GM19397 (cell line): ENCODE results near the gene IVNS1ABP.
"Not testable (repeated sequence)": the region's sequence is repeated elsewhere in the genome, so short reads cannot be mapped to it uniquely, and the experiment has no call there.

Experiments used
- ATAC-seq: cut with Tn5 transposase; IDR thresholded peaks from one replicate; pipeline ENCODE4 v1.9.1; 2021; ENCODE audit warnings: mild to moderate bottlenecking, moderate library complexity; ENCODE audit not compliant: unreplicated experiment

IVNS1ABP gene

DNA sequence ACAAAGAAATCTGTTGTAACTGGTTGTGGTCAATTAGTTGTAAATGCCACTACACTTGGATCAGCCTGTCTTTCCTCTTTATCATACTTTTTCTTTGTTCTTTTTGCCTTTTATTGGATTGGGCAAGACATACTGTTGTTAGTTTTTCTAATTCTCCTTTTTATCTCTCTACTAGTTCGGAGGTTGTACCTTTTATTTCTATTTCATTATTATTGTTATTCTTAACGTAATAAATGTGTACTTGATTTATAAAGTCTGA, 59.2 kb downstream of the IVNS1ABP start:
- ATAC-seq, result no peak

DNA sequence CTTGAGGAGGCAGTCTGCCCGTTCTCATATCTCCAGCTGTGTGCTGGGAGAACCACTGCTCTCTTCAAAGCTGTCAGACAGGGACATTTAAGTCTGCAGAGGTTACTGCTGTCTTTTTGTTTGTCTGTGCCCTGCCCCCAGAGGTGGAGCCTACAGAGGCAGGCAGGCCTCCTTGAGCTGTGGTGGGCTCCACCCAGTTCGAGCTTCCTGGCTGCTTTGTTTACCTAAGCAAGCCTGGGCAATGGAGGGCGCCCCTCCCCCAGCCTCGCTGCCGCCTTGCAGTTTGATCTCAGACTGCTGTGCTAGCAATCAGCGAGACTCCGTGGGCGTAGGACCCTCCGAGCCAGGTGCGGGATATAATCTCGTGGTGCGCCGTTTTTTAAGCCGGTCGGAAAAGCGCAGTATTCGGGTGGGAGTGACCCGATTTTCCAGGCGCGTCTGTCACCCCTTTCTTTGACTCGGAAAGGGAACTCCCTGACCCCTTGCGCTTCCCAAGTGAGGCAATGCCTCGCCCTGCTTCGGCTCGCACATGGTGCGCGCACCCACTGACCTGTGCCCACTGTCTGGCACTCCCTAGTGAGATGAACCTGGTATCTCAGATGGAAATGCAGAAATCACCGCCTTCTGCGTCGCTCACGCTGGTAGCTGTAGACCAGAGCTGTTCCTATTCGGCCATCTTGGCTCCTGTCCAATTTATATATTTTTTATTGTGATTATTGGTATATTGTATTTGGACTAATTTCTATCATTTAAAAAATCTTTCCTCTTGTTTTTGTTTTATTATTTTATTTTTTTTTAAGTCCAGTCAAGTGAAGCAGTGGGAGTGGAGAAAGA, 59.7 kb downstream of the IVNS1ABP start:
- ATAC-seq, result not testable (repeated sequence)

DNA sequence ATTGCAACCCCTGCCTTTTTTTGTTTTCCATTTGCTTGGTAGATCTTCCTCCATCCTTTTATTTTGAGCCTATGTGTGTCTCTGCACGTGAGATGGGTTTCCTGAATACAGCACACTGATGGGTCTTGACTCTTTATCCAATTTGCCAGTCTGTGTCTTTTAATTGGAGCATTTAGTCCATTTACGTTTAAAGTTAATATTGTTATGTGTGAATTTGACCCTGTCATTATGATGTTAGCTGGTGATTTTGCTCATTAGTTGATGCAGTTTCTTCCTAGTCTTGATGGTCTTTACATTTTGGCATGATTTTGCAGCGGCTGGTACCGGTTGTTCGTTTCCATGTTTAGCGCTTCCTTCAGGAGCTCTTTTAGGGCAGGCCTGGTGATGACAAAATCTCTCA, 61.4 kb downstream of the IVNS1ABP start:
- not testable (repeated sequence) for ATAC-seq

DNA sequence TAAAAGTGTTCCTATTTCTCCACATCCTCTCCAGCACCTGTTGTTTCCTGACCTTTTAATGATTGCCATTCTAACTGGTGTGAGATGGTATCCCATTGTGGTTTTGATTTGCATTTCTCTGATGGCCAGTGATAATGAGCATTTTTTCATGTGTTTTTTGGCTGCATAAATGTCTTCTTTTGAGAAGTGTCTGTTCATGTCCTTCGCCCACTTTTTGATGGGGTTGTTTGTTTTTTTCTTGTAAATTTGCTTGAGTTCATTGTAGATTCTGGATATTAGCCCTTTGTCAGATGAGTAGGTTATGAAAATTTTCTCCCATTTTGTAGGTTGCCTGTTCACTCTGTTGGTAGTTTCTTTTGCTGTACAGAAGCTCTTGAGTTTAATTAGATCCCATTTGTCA, 64.6 kb downstream of the IVNS1ABP start:
- ATAC-seq, result not testable (repeated sequence)

DNA sequence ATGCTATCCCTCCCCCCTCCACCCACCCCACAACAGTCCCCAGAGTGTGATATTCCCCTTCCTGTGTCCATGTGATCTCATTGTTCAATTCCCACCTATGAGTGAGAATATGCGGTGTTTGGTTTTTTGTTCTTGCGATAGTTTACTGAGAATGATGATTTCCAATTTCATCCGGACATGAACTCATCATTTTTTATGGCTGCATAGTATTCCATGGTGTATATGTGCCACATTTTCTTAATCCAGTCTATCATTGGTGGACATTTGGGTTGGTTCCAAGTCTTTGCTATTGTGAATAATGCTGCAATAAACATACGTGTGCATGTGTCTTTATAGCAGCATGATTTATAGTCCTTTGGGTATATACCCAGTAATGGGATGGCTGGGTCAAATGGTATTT, 65.1 kb downstream of the IVNS1ABP start:
- ATAC-seq, result not testable (repeated sequence)

DNA sequence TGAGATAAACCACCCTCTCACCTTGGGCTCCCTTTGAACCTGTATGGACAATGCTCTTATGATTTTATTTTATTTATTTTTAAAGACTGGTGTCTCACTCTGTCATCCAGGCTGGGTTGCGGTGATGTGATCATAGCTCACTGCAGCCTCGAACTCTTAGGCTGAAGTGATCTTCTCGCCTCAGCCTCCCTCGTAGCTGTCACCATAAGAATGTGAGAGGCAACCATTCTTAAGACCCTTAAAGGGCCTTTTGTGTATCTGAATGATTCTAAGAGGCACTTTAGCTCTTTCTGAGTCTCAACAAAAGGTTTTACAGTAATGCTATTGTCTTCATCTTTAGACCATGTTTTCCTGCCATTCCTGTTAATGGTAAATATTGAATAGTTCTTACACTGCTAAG, 67.0 kb downstream of the IVNS1ABP start:
- ATAC-seq, result no peak

DNA sequence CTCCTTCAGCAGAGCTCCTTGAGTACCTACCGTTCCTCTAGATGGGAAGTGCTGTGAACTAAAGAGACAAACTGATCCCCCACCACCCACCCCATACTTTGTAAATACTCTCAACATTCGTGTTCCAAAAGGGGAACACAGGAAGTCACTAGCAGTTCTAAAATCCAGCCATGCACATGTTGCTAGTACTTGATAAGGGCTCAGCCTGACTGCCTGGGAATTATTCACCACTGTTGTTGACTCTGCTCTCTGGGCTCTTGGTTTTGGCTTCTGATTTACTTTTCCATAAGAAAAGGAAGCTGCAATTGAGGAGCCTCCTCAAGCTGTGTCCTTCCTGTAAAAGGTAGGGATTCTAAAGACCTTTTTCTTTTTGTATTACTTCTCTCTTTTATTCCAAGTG, 67.5 kb downstream of the IVNS1ABP start:
- no peak for ATAC-seq
